ENCODE data around the gene RNF181. TPM values are rescaled to one million over a fixed set of nuclear protein-coding genes. Genes with fewer than 3 reads are reported as not detected.

Gene RNF181
- total and polyA plus RNA-seq, 2 of the 13 experiments (the other 11 are each of a cell fraction or from before 2014, with no cell fraction given) = 224 to 578 TPM

- TF ChIP-seq KIAA2018 (CRISPR knock-in tag; IDR thresholded peaks at IDR 0.05; ENCODE audit: borderline replicate concordance) (no peak), HNRNPH1 (optimal IDR thresholded peaks at IDR 0.05; ENCODE audit: low read depth, low read length) (no peak), MAX (IDR thresholded peaks at IDR 0.05) (peak; percentile 90), MTA1 (CRISPR knock-in tag; IDR thresholded peaks at IDR 0.05; ENCODE audit: borderline replicate concordance) (no peak; the same call in 1 of the 2 replicates), ARID3A (IDR thresholded peaks at IDR 0.05; ENCODE audit: low read depth, low read length) (no peak), GPN1 (CRISPR knock-in tag; IDR thresholded peaks at IDR 0.05; ENCODE audit: borderline replicate concordance) (no peak), EEA1 (CRISPR knock-in tag; IDR thresholded peaks at IDR 0.05; ENCODE audit: borderline replicate concordance) (no peak), KLF9 (CRISPR knock-in tag; IDR thresholded peaks at IDR 0.05; ENCODE audit: low read depth) (no peak), ZBTB14 (CRISPR knock-in tag; IDR thresholded peaks at IDR 0.05) (no peak), SIX1 (CRISPR knock-in tag; IDR thresholded peaks at IDR 0.05; ENCODE audit: borderline replicate concordance) (no peak), ZNF766 (CRISPR knock-in tag; IDR thresholded peaks at IDR 0.05; ENCODE audit: borderline replicate concordance) (peak; percentile 93; the same call in 1 of the 2 replicates)
- TF ChIP-seq, protein P1, sequence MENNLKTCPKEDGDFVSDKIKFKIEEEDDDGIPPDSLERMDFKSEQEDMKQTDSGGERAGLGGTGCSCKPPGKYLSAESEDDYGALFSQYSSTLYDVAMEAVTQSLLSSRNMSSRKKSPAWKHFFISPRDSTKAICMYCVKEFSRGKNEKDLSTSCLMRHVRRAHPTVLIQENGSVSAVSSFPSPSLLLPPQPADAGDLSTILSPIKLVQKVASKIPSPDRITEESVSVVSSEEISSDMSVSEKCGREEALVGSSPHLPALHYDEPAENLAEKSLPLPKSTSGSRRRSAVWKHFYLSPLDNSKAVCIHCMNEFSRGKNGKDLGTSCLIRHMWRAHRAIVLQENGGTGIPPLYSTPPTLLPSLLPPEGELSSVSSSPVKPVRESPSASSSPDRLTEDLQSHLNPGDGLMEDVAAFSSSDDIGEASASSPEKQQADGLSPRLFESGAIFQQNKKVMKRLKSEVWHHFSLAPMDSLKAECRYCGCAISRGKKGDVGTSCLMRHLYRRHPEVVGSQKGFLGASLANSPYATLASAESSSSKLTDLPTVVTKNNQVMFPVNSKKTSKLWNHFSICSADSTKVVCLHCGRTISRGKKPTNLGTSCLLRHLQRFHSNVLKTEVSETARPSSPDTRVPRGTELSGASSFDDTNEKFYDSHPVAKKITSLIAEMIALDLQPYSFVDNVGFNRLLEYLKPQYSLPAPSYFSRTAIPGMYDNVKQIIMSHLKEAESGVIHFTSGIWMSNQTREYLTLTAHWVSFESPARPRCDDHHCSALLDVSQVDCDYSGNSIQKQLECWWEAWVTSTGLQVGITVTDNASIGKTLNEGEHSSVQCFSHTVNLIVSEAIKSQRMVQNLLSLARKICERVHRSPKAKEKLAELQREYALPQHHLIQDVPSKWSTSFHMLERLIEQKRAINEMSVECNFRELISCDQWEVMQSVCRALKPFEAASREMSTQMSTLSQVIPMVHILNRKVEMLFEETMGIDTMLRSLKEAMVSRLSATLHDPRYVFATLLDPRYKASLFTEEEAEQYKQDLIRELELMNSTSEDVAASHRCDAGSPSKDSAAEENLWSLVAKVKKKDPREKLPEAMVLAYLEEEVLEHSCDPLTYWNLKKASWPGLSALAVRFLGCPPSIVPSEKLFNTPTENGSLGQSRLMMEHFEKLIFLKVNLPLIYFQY (CRISPR knock-in tag; IDR thresholded peaks at IDR 0.05; ENCODE audit: borderline replicate concordance) = no peak; the same call in 1 of the 2 replicates
These were observed 7.1 kb downstream of the RNF181 start, which contains the start of gene TMEM150A (continued) for GRCh38 chr2:85602476-85603234.
